GM19452 (cell line): ENCODE data around the gene ATF5.

ENCODE experiments used
- ATAC-seq: cut with Tn5 transposase; IDR thresholded peaks from one replicate; pipeline ENCODE4 v1.9.1; 2021; ENCODE audit not compliant: unreplicated experiment

Gene ATF5

GRCh38 chr19:49929121-49929610 is at the start of gene ATF5, which contains the start of gene NUP62:
ATF5 (plus strand) TSS chr19:49929205; CDS start chr19:49930851, 1,646 bp downstream.
NUP62 (minus strand) TSS chr19:49929504; CDS start chr19:49909807, 19,697 bp downstream.
- ATAC-seq, result peak; percentile 45

- ATAC-seq, result no peak
These were observed 49.6 kb upstream of the ATF5 start for GRCh38 chr19:49879243-49879963.

GRCh38 chr19:49880162-49880869 is 48.7 kb upstream of the ATF5 start:
- ATAC-seq, result no peak

GRCh38 chr19:49881186-49881585 is 47.8 kb upstream of the ATF5 start:
- no peak for ATAC-seq

GRCh38 chr19:49881672-49882394 is 47.2 kb upstream of the ATF5 start:
- no peak for ATAC-seq

- ATAC-seq, result no peak
These were observed 46.4 kb upstream of the ATF5 start for GRCh38 chr19:49882643-49883042.

- no peak for ATAC-seq
These were observed 45.9 kb upstream of the ATF5 start for GRCh38 chr19:49883094-49883493.

GRCh38 chr19:49884109-49884508 is 44.9 kb upstream of the ATF5 start:
- no peak for ATAC-seq

GRCh38 chr19:49884760-49885159 is 44.2 kb upstream of the ATF5 start:
- ATAC-seq, result no peak

- ATAC-seq, result no peak
These were observed 41.9 kb upstream of the ATF5 start for GRCh38 chr19:49887037-49887664.

- no peak for ATAC-seq
These were observed 41.1 kb upstream of the ATF5 start for GRCh38 chr19:49887665-49888509.

GRCh38 chr19:49888510-49888824 is 40.5 kb upstream of the ATF5 start:
- ATAC-seq, result no peak

- ATAC-seq, result no peak
These were observed 39.8 kb upstream of the ATF5 start for GRCh38 chr19:49889038-49889686.

GRCh38 chr19:49889687-49890348 is 39.2 kb upstream of the ATF5 start:
- no peak for ATAC-seq

GRCh38 chr19:49890349-49891311 is 38.4 kb upstream of the ATF5 start:
- no peak for ATAC-seq

GRCh38 chr19:49891393-49891792 is 37.6 kb upstream of the ATF5 start:
- ATAC-seq, result no peak

GRCh38 chr19:49892716-49893115 is 36.3 kb upstream of the ATF5 start:
- ATAC-seq, result no peak

- ATAC-seq, result no peak
These were observed 34.9 kb upstream of the ATF5 start for GRCh38 chr19:49894011-49894664.
